ENCODE results near the gene CNOT6. TPM values are rescaled to one million over a fixed set of nuclear protein-coding genes. Genes with fewer than 3 reads are reported as not detected.

Gene CNOT6
- total RNA-seq, 1 experiment from 2014 or later = 48.8 TPM

- BruUV-seq (replicated peaks) = no TSS peak
- ChIA-PET CTCF (interaction anchor here (0.6 kb wide), 1 partner anchor 26 kb away, joined by 3 read pairs; no protein-coding TSS in a partner anchor), POLR2A (ENCODE audit: unreplicated experiment) (no interaction called here)
- no peak overlapping the region for H3K4me3 ChIP-seq
- no peaks in the 10 kb centered on the region for H3K9me2 ChIP-seq (ENCODE audit: insufficient read depth)
- H3F3A ChIP-seq (ENCODE audit: insufficient read depth, low read depth) = no peaks in the 10 kb centered on the region
- H3K36me3 ChIP-seq (ENCODE audit: low read depth) = 0 out of 2 replicates have a peak, but pooled peaks cover 4% of the 10 kb centered on the region
- no peak for TF ChIP-seq EZH2 (IDR thresholded peaks at IDR 0.05; ENCODE audit: low read depth)
- no peak for TF ChIP-seq CTCF (conservative IDR thresholded peaks at IDR 0.05)
- H3K27ac ChIP-seq = no peak overlapping the region
- intact Hi-C loops (cut with micrococcal nuclease; ENCODE audit: unreplicated experiment) = no loop called here
- no peak overlapping the region for H2AFZ ChIP-seq
- H3K79me2 ChIP-seq (ENCODE audit: low read depth) = peaks cover 96% of the 10 kb centered on the region
- no peaks in the 10 kb centered on the region for H3K4me1 ChIP-seq (replicated peaks; ENCODE audit: insufficient read depth)
- DNase-seq = no peak
- H3K27me3 ChIP-seq (ENCODE audit: insufficient read depth, low read depth) = no peaks in the 10 kb centered on the region
- H4K20me1 ChIP-seq (ENCODE audit: insufficient read depth) = peaks cover 74% of the 10 kb centered on the region
- no peaks in the 10 kb centered on the region for H3K9me3 ChIP-seq (ENCODE audit: insufficient read depth, low read depth)
- H3K4me2 ChIP-seq = no peak overlapping the region
Observed at GRCh38 chr5:180523629-180524466, 29.7 kb downstream of the CNOT6 start.

DNA sequence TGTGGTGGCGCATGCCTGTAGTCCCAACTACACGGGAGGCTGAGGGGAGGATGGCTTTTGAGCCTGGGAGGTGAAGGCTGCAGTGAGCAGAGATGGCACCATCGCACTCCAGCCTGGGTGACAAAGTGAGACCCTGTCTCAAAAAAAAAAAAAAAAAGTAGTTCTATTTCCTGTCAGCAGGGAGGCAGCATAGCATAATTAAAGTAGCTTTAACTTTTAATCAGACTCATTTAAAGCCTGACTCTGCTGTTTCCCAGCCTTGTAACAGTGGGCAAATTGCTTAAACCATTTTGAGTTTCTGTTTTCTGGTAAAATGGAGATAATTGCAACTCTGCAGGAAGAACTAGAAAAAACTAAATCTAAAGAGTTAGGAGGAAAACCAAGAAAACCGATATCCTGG lies 31.2 kb downstream of the CNOT6 start:
- H3K4me1 ChIP-seq (replicated peaks; ENCODE audit: insufficient read depth) = no peaks in the 10 kb centered on the region
- H3K9me3 ChIP-seq (ENCODE audit: insufficient read depth, low read depth) = no peaks in the 10 kb centered on the region
- no peak overlapping the region for H3K4me2 ChIP-seq
- ChIA-PET POLR2A (ENCODE audit: unreplicated experiment) (no interaction called here), CTCF (no interaction called here)
- DNase-seq = no peak
- H3K79me2 ChIP-seq (ENCODE audit: low read depth) = peaks cover 94% of the 10 kb centered on the region
- peaks cover 6% of the 10 kb centered on the region; the same call in 1 of the 2 replicates for H3K36me3 ChIP-seq (ENCODE audit: low read depth)
- H3K27ac ChIP-seq = no peak overlapping the region
- peaks cover 66% of the 10 kb centered on the region for H4K20me1 ChIP-seq (ENCODE audit: insufficient read depth)
- TF ChIP-seq CTCF (conservative IDR thresholded peaks at IDR 0.05) (no peak), EZH2 (IDR thresholded peaks at IDR 0.05; ENCODE audit: low read depth) (no peak)
- no peaks in the 10 kb centered on the region for H3K27me3 ChIP-seq (ENCODE audit: insufficient read depth, low read depth)
- intact Hi-C loops (cut with micrococcal nuclease; ENCODE audit: unreplicated experiment) = no loop called here
- BruUV-seq (replicated peaks) = no TSS peak
- H2AFZ ChIP-seq = no peak overlapping the region
- H3K4me3 ChIP-seq = no peak overlapping the region
- no peaks in the 10 kb centered on the region for H3F3A ChIP-seq (ENCODE audit: insufficient read depth, low read depth)
- no peaks in the 10 kb centered on the region for H3K9me2 ChIP-seq (ENCODE audit: insufficient read depth)

GRCh38 chr5:180526269-180526668 lies 32.1 kb downstream of the CNOT6 start:
- no peaks in the 10 kb centered on the region for H3F3A ChIP-seq (ENCODE audit: insufficient read depth, low read depth)
- no peak overlapping the region for H3K4me3 ChIP-seq
- H2AFZ ChIP-seq = no peak overlapping the region
- intact Hi-C loops (cut with micrococcal nuclease; ENCODE audit: unreplicated experiment) = no loop called here
- ChIA-PET CTCF (no interaction called here), POLR2A (ENCODE audit: unreplicated experiment) (no interaction called here)
- H4K20me1 ChIP-seq (ENCODE audit: insufficient read depth) = peaks cover 61% of the 10 kb centered on the region
- no peaks in the 10 kb centered on the region for H3K27me3 ChIP-seq (ENCODE audit: insufficient read depth, low read depth)
- H3K9me3 ChIP-seq (ENCODE audit: insufficient read depth, low read depth) = no peaks in the 10 kb centered on the region
- H3K79me2 ChIP-seq (ENCODE audit: low read depth) = peaks cover 88% of the 10 kb centered on the region
- BruUV-seq (replicated peaks) = no TSS peak
- TF ChIP-seq CTCF (conservative IDR thresholded peaks at IDR 0.05) = no peak
- TF ChIP-seq EZH2 (IDR thresholded peaks at IDR 0.05; ENCODE audit: low read depth) = no peak
- H3K4me1 ChIP-seq (replicated peaks; ENCODE audit: insufficient read depth) = no peaks in the 10 kb centered on the region
- H3K36me3 ChIP-seq (ENCODE audit: low read depth) = peaks cover 6% of the 10 kb centered on the region; the same call in 1 of the 2 replicates
- no peak for DNase-seq
- H3K9me2 ChIP-seq (ENCODE audit: insufficient read depth) = no peaks in the 10 kb centered on the region
- H3K4me2 ChIP-seq = no peak overlapping the region
- H3K27ac ChIP-seq = no peak overlapping the region
